Gastrocnemius medialis (tissue), 4 donors: Measurements from ENCODE around the gene RGS5. TPM values are rescaled to one million over a fixed set of nuclear protein-coding genes. Genes with fewer than 3 reads are reported as not detected.

Source experiments
- ATAC-seq, 2 donors: fragments of 150-250 bp; one replicate each; pipeline ENCODE4 v1.9.1; 2016
- DNase-seq, 2 donors: peaks; one replicate each; pipeline ENCODE4 v3.0.0-alpha.2; 2019
- H3K27ac ChIP-seq, 4 donors: fragments of 200-600 bp; sonication (generic); 1 replicate in 1 of 4; 2 replicates in 3 of 4; pipeline ENCODE4 v1.5.1; 2016 to 2018; ENCODE audit warnings: mild to moderate bottlenecking in 2 of 4, moderate library complexity in 1 of 4
- H3K27me3 ChIP-seq, 3 donors: fragments of 200-600 bp; sonication (generic) in 2 of 3; 1 replicate in 1 of 3; 2 replicates in 2 of 3; pipeline versions ENCODE4 v1.5.1 to v1.6.0; 2016 to 2019; ENCODE audit warnings: mild to moderate bottlenecking in 1 of 3, moderate library complexity in 1 of 3
- H3K36me3 ChIP-seq, 2 donors: fragments of 200-600 bp; sonication (generic) in 1 of 2; one replicate each; pipeline ENCODE4 v1.5.1; 2017 to 2018
- H3K4me1 ChIP-seq, 2 donors: fragments of 200-600 bp; sonication (generic) in 1 of 2; one replicate each; pipeline ENCODE4 v1.5.1; 2016 to 2017; ENCODE audit warnings: mild to moderate bottlenecking in 2 of 2
- H3K4me3 ChIP-seq, 4 donors: fragments of 200-600 bp; sonication (generic) in 3 of 4; 1 replicate in 1 of 4; 2 replicates in 3 of 4; pipeline ENCODE4 v1.5.1; 2016 to 2019; ENCODE audit warnings: mild to moderate bottlenecking in 2 of 4
- H3K9me3 ChIP-seq, 3 donors: fragments of 200-600 bp; sonication (generic) in 2 of 3; 1 replicate in 1 of 3; 2 replicates in 2 of 3; pipeline ENCODE4 v1.5.1; 2016 to 2019
- POLR2A ChIP-seq, 2 donors: fragments of 450-650 bp; IDR thresholded peaks; one replicate each; pipeline ENCODE4 v1.6.1; 2017; ENCODE audit warnings: antibody characterized with exemption in 2 of 2, mild to moderate bottlenecking in 2 of 2, moderate library complexity in 2 of 2
- in situ Hi-C, 4 donors: fragments of 200-750 bp; cut with MboI; loops; one replicate each; pipeline versions ENCODE4 v1.15.0 to v1.8.0; 2017; ENCODE audit warnings: low sequenced_read_pairs in 4 of 4
- intact Hi-C: fragments of 100-400 bp; cut with DNase I; formaldehyde crosslinking; loops from one replicate; pipeline ENCODE4 v1.15.1; 2023; ENCODE audit warnings: low total_unique reads
- total RNA-seq, 4 donors: library from RNA; depleted of rRNA; stranded (reverse); fragments of >200 nt; gene quantifications; one replicate each; pipeline versions ENCODE4 v1.1.0 to v1.2.3, GENCODE V29; 2016
- TF ChIP-seq, protein P1 (sequence below), 5 experiments: fragments of 450-650 bp in 3 of 5; fragments of 200-600 bp in 2 of 5; sonication (generic) in 2 of 5; IDR thresholded peaks in 4 of 5; conservative IDR thresholded peaks in 1 of 5; 1 replicate in 4 of 5; 2 replicates in 1 of 5; pipeline ENCODE4 v1.5.1; 2016 to 2019; ENCODE audit warnings: antibody characterized with exemption in 5 of 5, mild to moderate bottlenecking in 3 of 5, moderate library complexity in 3 of 5

Gene RGS5
- total RNA-seq, 4 donors from 2014 or later = 71.2 to 195 (median 158) TPM

DNA sequence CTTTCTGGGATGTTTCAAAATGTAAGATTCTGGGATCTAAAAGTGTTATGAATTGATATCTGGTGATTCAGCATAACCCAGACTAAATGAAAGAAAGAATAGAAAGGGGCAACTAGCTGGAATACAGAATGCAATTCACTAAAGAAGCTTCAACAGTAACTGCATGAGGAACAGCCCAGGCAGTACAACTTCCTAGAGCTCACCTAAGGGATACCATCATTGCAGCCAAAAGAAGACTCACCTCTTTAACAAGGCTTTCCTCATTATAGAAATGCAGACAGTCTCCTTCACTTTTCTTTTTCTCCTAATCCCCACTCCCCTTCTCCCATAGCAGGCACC is 6.3 kb downstream of the RGS5 start:
- Histone ChIP-seq H3K36me3 (no peaks in the 10 kb centered on the region), H3K4me1 (no peaks in the 10 kb centered on the region), H3K27ac (peak overlapping the region in 1 of 4 donors; percentile 24), H3K4me3 (peak overlapping the region in 2 of 4 donors; percentile 5 to 25), H3K9me3 (no peaks in the 10 kb centered on the region), H3K27me3 (no peaks in the 10 kb centered on the region)
- in situ Hi-C loops (no loop called here), intact Hi-C loops (no loop called here)
- DNase-seq = no peak
- no peak for ATAC-seq
- TF ChIP-seq, protein P1, sequence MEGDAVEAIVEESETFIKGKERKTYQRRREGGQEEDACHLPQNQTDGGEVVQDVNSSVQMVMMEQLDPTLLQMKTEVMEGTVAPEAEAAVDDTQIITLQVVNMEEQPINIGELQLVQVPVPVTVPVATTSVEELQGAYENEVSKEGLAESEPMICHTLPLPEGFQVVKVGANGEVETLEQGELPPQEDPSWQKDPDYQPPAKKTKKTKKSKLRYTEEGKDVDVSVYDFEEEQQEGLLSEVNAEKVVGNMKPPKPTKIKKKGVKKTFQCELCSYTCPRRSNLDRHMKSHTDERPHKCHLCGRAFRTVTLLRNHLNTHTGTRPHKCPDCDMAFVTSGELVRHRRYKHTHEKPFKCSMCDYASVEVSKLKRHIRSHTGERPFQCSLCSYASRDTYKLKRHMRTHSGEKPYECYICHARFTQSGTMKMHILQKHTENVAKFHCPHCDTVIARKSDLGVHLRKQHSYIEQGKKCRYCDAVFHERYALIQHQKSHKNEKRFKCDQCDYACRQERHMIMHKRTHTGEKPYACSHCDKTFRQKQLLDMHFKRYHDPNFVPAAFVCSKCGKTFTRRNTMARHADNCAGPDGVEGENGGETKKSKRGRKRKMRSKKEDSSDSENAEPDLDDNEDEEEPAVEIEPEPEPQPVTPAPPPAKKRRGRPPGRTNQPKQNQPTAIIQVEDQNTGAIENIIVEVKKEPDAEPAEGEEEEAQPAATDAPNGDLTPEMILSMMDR (IDR thresholded peaks at IDR 0.05 in 4 of 5, conservative IDR thresholded peaks at IDR 0.05 in 1 of 5) = no peak
- no peak for TF ChIP-seq POLR2A (IDR thresholded peaks at IDR 0.05)

DNA sequence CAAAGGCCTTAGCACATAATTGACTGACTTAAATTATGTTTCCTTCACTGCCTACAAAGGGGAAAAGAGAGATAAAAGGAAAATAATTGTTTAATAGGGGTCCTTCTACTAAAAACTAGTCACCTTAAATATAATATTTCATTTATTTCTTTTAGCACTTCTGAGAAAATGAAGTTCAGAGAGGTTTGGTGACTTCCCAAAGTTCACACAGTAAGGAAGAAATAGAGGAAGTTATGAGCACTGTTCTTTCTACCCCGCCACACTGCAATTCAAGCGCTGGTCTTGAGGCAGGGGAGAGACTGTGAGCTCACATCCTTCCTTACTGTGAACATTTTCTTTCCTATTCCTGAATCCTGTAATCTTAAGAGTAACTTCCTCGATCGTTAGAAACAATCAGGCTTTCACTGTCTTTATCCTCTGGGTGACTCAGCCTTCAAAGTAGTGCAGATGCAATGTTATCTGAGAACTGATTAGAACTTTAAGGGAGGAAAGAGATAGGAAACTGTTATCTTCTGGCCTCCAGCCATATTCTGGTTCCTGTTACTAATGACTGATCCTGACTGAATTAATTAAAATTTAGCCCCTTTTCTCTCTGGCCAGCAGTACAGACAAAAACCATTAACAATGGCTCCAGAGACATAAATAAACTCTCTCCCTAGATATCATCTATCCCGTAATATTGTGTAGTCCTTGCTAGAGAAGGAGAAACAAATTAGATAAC is 6.8 kb downstream of the RGS5 start:
- in situ Hi-C loops = no loop called here
- Histone ChIP-seq H3K27ac (peak overlapping the region in 1 of 4 donors; percentile 24), H3K4me3 (peak overlapping the region in 2 of 4 donors; percentile 5 to 25)

DNA sequence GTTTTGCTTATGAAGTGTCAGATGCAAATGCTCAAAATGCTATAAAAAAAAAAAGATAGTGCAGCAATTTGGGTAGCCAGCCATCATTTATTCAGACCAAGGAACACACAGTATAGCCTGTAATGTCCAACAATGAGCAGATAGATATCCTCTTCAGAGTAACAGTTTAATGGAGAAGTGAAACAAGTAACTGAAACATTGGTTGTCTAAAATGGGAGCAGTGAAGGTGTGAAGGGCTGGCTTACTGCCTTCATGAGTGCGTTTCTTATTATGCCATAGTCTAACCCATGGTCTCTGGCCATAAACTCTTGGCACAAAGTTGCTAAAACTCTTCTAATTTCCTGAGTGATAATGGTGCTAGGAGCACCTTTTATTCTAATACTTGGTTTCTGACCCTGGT is 11.4 kb downstream of the RGS5 start:
- H3K4me1 ChIP-seq = no peaks in the 10 kb centered on the region
- intact Hi-C loops = no loop called here
- H3K9me3 ChIP-seq = no peaks in the 10 kb centered on the region
- ATAC-seq (no peak), DNase-seq (no peak)
- H3K27ac ChIP-seq = no peak overlapping the region
- TF ChIP-seq, protein P1 (IDR thresholded peaks at IDR 0.05 in 4 of 5, conservative IDR thresholded peaks at IDR 0.05 in 1 of 5) = no peak
- no peak for TF ChIP-seq POLR2A (IDR thresholded peaks at IDR 0.05)
- in situ Hi-C loops = no loop called here
- no peak overlapping the region for H3K4me3 ChIP-seq
- no peaks in the 10 kb centered on the region for H3K27me3 ChIP-seq
- H3K36me3 ChIP-seq = no peaks in the 10 kb centered on the region

More for the DNA sequence above, 6.8 kb downstream of the RGS5 start:
- ATAC-seq (peak in 1 of 2 donors; percentile 45), DNase-seq (no peak)
- no peaks in the 10 kb centered on the region for H3K9me3 ChIP-seq
- intact Hi-C loops = no loop called here
- no peaks in the 10 kb centered on the region for H3K36me3 ChIP-seq
- H3K4me1 ChIP-seq = no peaks in the 10 kb centered on the region
- no peak for TF ChIP-seq POLR2A (IDR thresholded peaks at IDR 0.05)
- TF ChIP-seq, protein P1 (IDR thresholded peaks at IDR 0.05 in 4 of 5, conservative IDR thresholded peaks at IDR 0.05 in 1 of 5) = no peak
- no peaks in the 10 kb centered on the region for H3K27me3 ChIP-seq

DNA sequence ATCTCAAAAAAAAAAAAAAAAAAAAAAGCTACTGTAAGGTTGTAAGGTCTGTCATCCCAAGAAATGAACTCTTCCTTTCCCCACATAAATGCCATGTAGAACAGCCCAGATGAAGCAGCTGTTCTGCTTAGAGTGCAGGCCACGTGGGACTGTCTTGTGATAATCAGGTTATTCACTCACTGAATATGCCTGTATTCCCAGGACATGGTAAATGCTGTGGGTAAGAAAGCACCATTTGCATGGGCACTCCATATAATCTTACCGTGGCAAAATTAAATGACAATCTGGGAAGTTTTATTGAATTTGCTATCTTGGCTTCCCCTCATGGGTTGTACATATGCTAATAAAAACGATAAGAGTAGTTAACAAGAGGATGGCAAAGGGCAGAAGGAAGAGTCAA is 13.8 kb downstream of the RGS5 start:
- in situ Hi-C loops (no loop called here), intact Hi-C loops (no loop called here)
- ATAC-seq (no peak), DNase-seq (no peak)
- Histone ChIP-seq H3K27ac (no peak overlapping the region), H3K36me3 (no peaks in the 10 kb centered on the region), H3K4me1 (no peaks in the 10 kb centered on the region), H3K4me3 (no peak overlapping the region), H3K9me3 (no peaks in the 10 kb centered on the region), H3K27me3 (no peaks in the 10 kb centered on the region)
- TF ChIP-seq, protein P1 (IDR thresholded peaks at IDR 0.05 in 4 of 5, conservative IDR thresholded peaks at IDR 0.05 in 1 of 5) = no peak
- no peak for TF ChIP-seq POLR2A (IDR thresholded peaks at IDR 0.05)

DNA sequence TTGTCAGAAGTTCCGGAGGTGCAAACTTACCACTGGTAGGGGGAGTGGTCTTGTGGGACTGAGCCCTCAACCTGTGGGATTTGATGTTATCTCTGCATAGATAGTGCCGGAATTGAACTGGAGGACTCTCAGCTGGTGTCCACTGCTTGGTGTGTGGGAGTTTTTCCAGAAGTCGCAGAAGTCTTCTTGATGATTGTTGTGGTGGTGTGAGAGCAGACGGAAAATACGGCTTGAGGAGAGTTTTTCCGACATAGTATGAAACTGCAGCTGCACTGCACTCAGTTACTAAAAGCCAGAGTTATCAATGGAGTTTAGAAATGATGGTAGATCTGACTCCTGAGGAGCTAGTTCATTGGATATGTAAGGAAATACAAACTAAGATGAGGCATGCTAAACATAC is 14.9 kb downstream of the RGS5 start:
- TF ChIP-seq, protein P1 (IDR thresholded peaks at IDR 0.05 in 4 of 5, conservative IDR thresholded peaks at IDR 0.05 in 1 of 5) = no peak
- no peak for TF ChIP-seq POLR2A (IDR thresholded peaks at IDR 0.05)
- Histone ChIP-seq H3K4me1 (no peaks in the 10 kb centered on the region), H3K36me3 (no peaks in the 10 kb centered on the region), H3K9me3 (no peaks in the 10 kb centered on the region), H3K27ac (no peak overlapping the region), H3K27me3 (no peaks in the 10 kb centered on the region), H3K4me3 (no peak overlapping the region)
- intact Hi-C loops = no loop called here
- in situ Hi-C loops = no loop called here
- DNase-seq (no peak), ATAC-seq (no peak)
